ENCODE results near the gene MRC2.
"Not testable (repeated sequence)": the region's sequence is repeated elsewhere in the genome, so short reads cannot be mapped to it uniquely, and the experiment has no call there.

Gene MRC2

GRCh38 chr17:62692159-62692651, 64.7 kb downstream of the MRC2 start:
- POLR2A ChIA-PET: no interaction called here
- Histone ChIP-seq H3K4me1 (ENCODE audit: control extremely low read depth in 1 of 4, control insufficient read depth in 4 of 4, insufficient read depth in 4 of 4, low read length in 3 of 4) (peaks cover 0 to 8% (median 5%) of the 10 kb centered on the region in 4 experiments), H3K9me3 (ENCODE audit: control extremely low read depth in 1 of 5, control insufficient read depth in 4 of 5, insufficient read depth in 2 of 5, low read depth in 1 of 5, low read length in 4 of 5) (no peaks in the 10 kb centered on the region), H3K4me3 (ENCODE audit: control insufficient read depth in 1 of 7, extremely low read depth in 1 of 7, insufficient read depth in 4 of 7, low read depth in 2 of 7, low read length in 6 of 7) (no peak overlapping the region), H3K36me3 (ENCODE audit: control insufficient read depth in 4 of 4, insufficient read depth in 4 of 4, low read length in 3 of 4) (peaks cover 0 to 11% (median 0%) of the 10 kb centered on the region in 4 experiments), H3K27ac (ENCODE audit: insufficient read depth in 1 of 2, low read depth in 1 of 2, low read length in 2 of 2, poor library complexity in 1 of 2, severe bottlenecking in 2 of 2) (no peak overlapping the region), H3K27me3 (replicated peaks in 2 of 5; ENCODE audit: control insufficient read depth in 4 of 5, insufficient read depth in 5 of 5, low read length in 4 of 5) (no peaks in the 10 kb centered on the region)
- CTCF ChIA-PET: interaction anchor here (2.4 kb wide), 1 partner anchor 13 kb away, joined by 7 read pairs; no protein-coding TSS in a partner anchor
- DNase-seq: no peak
- WGBS (ENCODE audit: insufficient coverage): 98% methylated on average over 20 of the region's 20 CpGs

DNA sequence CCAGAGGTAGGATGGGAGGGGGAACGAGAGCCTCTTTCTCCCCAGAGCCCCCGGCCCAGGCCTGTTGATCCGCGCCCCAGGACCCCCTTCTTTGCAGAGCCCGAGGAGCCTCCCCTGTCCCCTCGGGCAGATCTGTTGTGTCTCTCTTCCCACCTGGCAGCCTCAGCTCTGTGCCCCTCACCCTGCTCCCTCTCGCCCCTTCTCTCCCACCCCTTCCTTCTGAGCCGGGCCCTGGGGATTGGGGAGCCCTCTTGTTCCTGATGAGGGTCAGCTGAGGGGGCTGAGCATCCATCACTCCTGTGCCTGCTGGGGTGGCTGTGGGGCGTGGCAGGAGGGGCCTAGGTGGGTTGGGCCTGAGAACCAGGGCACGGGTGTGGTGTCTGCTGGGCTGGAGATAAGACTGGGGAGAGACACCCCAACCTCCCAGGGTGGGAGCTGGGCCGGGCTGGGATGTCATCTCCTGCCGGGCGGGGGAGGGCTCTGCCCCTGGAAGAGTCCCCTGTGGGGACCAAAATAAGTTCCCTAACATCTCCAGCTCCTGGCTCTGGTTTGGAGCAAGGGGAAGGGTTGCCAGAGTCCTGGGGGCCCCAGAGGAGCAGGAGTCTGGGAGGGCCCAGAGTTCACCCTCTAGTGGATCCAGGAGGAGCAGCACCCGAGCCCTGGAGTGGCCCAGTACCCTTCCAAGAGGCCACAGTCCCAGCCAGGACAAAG, 65.4 kb downstream of the MRC2 start:
- CTCF ChIA-PET: interaction anchor here (0.9 to 2.4 kb wide), 4 partner anchors 14 to 275 kb away, joined by 3 to 7 read pairs (median 4); no protein-coding TSS in a partner anchor
- DNase-seq: peak; percentile 5 to 45 (median 29)
- Histone ChIP-seq H3K4me3 (ENCODE audit: control insufficient read depth in 1 of 7, extremely low read depth in 1 of 7, insufficient read depth in 4 of 7, low read depth in 2 of 7, low read length in 6 of 7) (no peak overlapping the region), H3K27ac (ENCODE audit: insufficient read depth in 1 of 2, low read depth in 1 of 2, low read length in 2 of 2, poor library complexity in 1 of 2, severe bottlenecking in 2 of 2) (no peak overlapping the region), H3K9me3 (ENCODE audit: control extremely low read depth in 1 of 5, control insufficient read depth in 4 of 5, insufficient read depth in 2 of 5, low read depth in 1 of 5, low read length in 4 of 5) (no peaks in the 10 kb centered on the region), H3K27me3 (replicated peaks in 2 of 5; ENCODE audit: control insufficient read depth in 4 of 5, insufficient read depth in 5 of 5, low read length in 4 of 5) (no peaks in the 10 kb centered on the region), H3K4me1 (ENCODE audit: control extremely low read depth in 1 of 4, control insufficient read depth in 4 of 4, insufficient read depth in 4 of 4, low read length in 3 of 4) (peaks cover 0 to 8% (median 5%) of the 10 kb centered on the region in 4 experiments), H3K36me3 (ENCODE audit: control insufficient read depth in 4 of 4, insufficient read depth in 4 of 4, low read length in 3 of 4) (peaks cover 0 to 11% (median 0%) of the 10 kb centered on the region in 4 experiments)
- WGBS (ENCODE audit: insufficient coverage): 76% methylated on average over 14 of the region's 14 CpGs
- POLR2A ChIA-PET: no interaction called here

- Histone ChIP-seq H3K9me3 (ENCODE audit: control extremely low read depth in 1 of 5, control insufficient read depth in 4 of 5, insufficient read depth in 2 of 5, low read depth in 1 of 5, low read length in 4 of 5) (no peaks in the 10 kb centered on the region), H3K27ac (ENCODE audit: insufficient read depth in 1 of 2, low read depth in 1 of 2, low read length in 2 of 2, poor library complexity in 1 of 2, severe bottlenecking in 2 of 2) (no peak overlapping the region), H3K27me3 (replicated peaks in 2 of 5; ENCODE audit: control insufficient read depth in 4 of 5, insufficient read depth in 5 of 5, low read length in 4 of 5) (no peaks in the 10 kb centered on the region), H3K4me3 (ENCODE audit: control insufficient read depth in 1 of 7, extremely low read depth in 1 of 7, insufficient read depth in 4 of 7, low read depth in 2 of 7, low read length in 6 of 7) (no peak overlapping the region), H3K36me3 (ENCODE audit: control insufficient read depth in 4 of 4, insufficient read depth in 4 of 4, low read length in 3 of 4) (peaks cover 0 to 11% (median 0%) of the 10 kb centered on the region in 4 experiments), H3K4me1 (ENCODE audit: control extremely low read depth in 1 of 4, control insufficient read depth in 4 of 4, insufficient read depth in 4 of 4, low read length in 3 of 4) (peaks cover 0 to 8% (median 5%) of the 10 kb centered on the region in 4 experiments)
- WGBS (ENCODE audit: insufficient coverage): 93% methylated on average over 19 of the region's 19 CpGs
- no peak for DNase-seq
- ChIA-PET CTCF (interaction anchor here (0.9 to 2.4 kb wide), 4 partner anchors 15 to 274 kb away, joined by 3 to 7 read pairs (median 4); no protein-coding TSS in a partner anchor), POLR2A (no interaction called here)
Measured at GRCh38 chr17:62693616-62694409, 66.3 kb downstream of the MRC2 start.

GRCh38 chr17:62695093-62695738, 67.7 kb downstream of the MRC2 start:
- H3K4me1 ChIP-seq (ENCODE audit: control extremely low read depth in 1 of 4, control insufficient read depth in 4 of 4, insufficient read depth in 4 of 4, low read length in 3 of 4); H3K9me3 ChIP-seq (ENCODE audit: control extremely low read depth in 1 of 5, control insufficient read depth in 4 of 5, insufficient read depth in 2 of 5, low read depth in 1 of 5, low read length in 4 of 5); H3K36me3 ChIP-seq (ENCODE audit: control insufficient read depth in 4 of 4, insufficient read depth in 4 of 4, low read length in 3 of 4); H3K4me3 ChIP-seq (ENCODE audit: control insufficient read depth in 1 of 7, extremely low read depth in 1 of 7, insufficient read depth in 4 of 7, low read depth in 2 of 7, low read length in 6 of 7); DNase-seq; POLR2A ChIA-PET; H3K27me3 ChIP-seq (replicated peaks in 2 of 5; ENCODE audit: control insufficient read depth in 4 of 5, insufficient read depth in 5 of 5, low read length in 4 of 5); H3K27ac ChIP-seq (ENCODE audit: insufficient read depth in 1 of 2, low read depth in 1 of 2, low read length in 2 of 2, poor library complexity in 1 of 2, severe bottlenecking in 2 of 2): not testable (repeated sequence)
- 88% methylated on average over 4 of the region's 5 CpGs for WGBS (ENCODE audit: insufficient coverage)
- CTCF ChIA-PET: interaction anchor here (2.0 kb wide), 1 partner anchor 28 kb away, joined by 5 read pairs; no protein-coding TSS in a partner anchor

- Histone ChIP-seq H3K4me1 (ENCODE audit: control extremely low read depth in 1 of 4, control insufficient read depth in 4 of 4, insufficient read depth in 4 of 4, low read length in 3 of 4) (peaks cover 0 to 8% (median 5%) of the 10 kb centered on the region in 4 experiments), H3K4me3 (ENCODE audit: control insufficient read depth in 1 of 7, extremely low read depth in 1 of 7, insufficient read depth in 4 of 7, low read depth in 2 of 7, low read length in 6 of 7) (no peak overlapping the region), H3K27me3 (replicated peaks in 2 of 5; ENCODE audit: control insufficient read depth in 4 of 5, insufficient read depth in 5 of 5, low read length in 4 of 5) (no peaks in the 10 kb centered on the region), H3K27ac (ENCODE audit: insufficient read depth in 1 of 2, low read depth in 1 of 2, low read length in 2 of 2, poor library complexity in 1 of 2, severe bottlenecking in 2 of 2) (no peak overlapping the region), H3K36me3 (ENCODE audit: control insufficient read depth in 4 of 4, insufficient read depth in 4 of 4, low read length in 3 of 4) (peaks cover 0 to 4% (median 0%) of the 10 kb centered on the region in 4 experiments), H3K9me3 (ENCODE audit: control extremely low read depth in 1 of 5, control insufficient read depth in 4 of 5, insufficient read depth in 2 of 5, low read depth in 1 of 5, low read length in 4 of 5) (no peaks in the 10 kb centered on the region)
- DNase-seq: no peak
- ChIA-PET POLR2A (no interaction called here), CTCF (no interaction called here)
- WGBS (ENCODE audit: insufficient coverage): 95% methylated on average over 10 of the region's 10 CpGs
Measured at GRCh38 chr17:62696256-62696655, 68.8 kb downstream of the MRC2 start.

GRCh38 chr17:62696726-62697490, 69.4 kb downstream of the MRC2 start:
- H3K27ac ChIP-seq (ENCODE audit: insufficient read depth in 1 of 2, low read depth in 1 of 2, low read length in 2 of 2, poor library complexity in 1 of 2, severe bottlenecking in 2 of 2): no peak overlapping the region
- ChIA-PET CTCF (no interaction called here), POLR2A (no interaction called here)

More at GRCh38 chr17:62696726-62697490, 69.4 kb downstream of the MRC2 start:
- 96% methylated on average over 23 of the region's 27 CpGs for WGBS (ENCODE audit: insufficient coverage)
- no peak overlapping the region for H3K4me3 ChIP-seq (ENCODE audit: control insufficient read depth in 1 of 7, extremely low read depth in 1 of 7, insufficient read depth in 4 of 7, low read depth in 2 of 7, low read length in 6 of 7)
- no peak for DNase-seq
- H3K36me3 ChIP-seq (ENCODE audit: control insufficient read depth in 4 of 4, insufficient read depth in 4 of 4, low read length in 3 of 4): peaks cover 0 to 2% (median 0%) of the 10 kb centered on the region in 4 experiments
- no peaks in the 10 kb centered on the region for H3K9me3 ChIP-seq (ENCODE audit: control extremely low read depth in 1 of 5, control insufficient read depth in 4 of 5, insufficient read depth in 2 of 5, low read depth in 1 of 5, low read length in 4 of 5)
- peaks cover 0 to 8% (median 5%) of the 10 kb centered on the region in 4 experiments for H3K4me1 ChIP-seq (ENCODE audit: control extremely low read depth in 1 of 4, control insufficient read depth in 4 of 4, insufficient read depth in 4 of 4, low read length in 3 of 4)
- no peaks in the 10 kb centered on the region for H3K27me3 ChIP-seq (replicated peaks in 2 of 5; ENCODE audit: control insufficient read depth in 4 of 5, insufficient read depth in 5 of 5, low read length in 4 of 5)

Measured in common myeloid progenitor, CD34-positive (primary cell).